ENCODE measurements around the gene FGF19. TPM values are rescaled to one million over a fixed set of nuclear protein-coding genes. Genes with fewer than 3 reads are reported as not detected.

FGF19 gene
- total RNA-seq, 1 experiment from 2014 or later, result 7.4 TPM

- Histone ChIP-seq H3K4me1 (ENCODE audit: insufficient read depth, low read length) (peaks cover 3% of the 10 kb centered on the region; the same call in 1 of the 2 replicates), H2AK5ac (ENCODE audit: insufficient read length, low read length) (no peak overlapping the region), H3K9ac (ENCODE audit: extremely low read depth, insufficient read length, low read length) (no peak overlapping the region), H3K79me1 (ENCODE audit: insufficient read depth, low read depth, low read length, poor library complexity, severe bottlenecking) (no peaks in the 10 kb centered on the region), H2BK5ac (ENCODE audit: insufficient read length, low read length) (no peak overlapping the region), H2BK15ac (ENCODE audit: low read depth, low read length) (no peak overlapping the region), H3K56ac (ENCODE audit: insufficient read length, low read depth, low read length) (no peak overlapping the region), H3K4ac (ENCODE audit: low read depth, low read length) (no peak overlapping the region), H3K27me3 (ENCODE audit: insufficient read depth, low read length) (no peaks in the 10 kb centered on the region), H3K14ac (ENCODE audit: insufficient read depth, low read length) (no peak overlapping the region), H2BK120ac (ENCODE audit: low read depth, low read length, poor library complexity, severe bottlenecking) (no peak overlapping the region), H3K23me2 (ENCODE audit: insufficient read length, low read depth, low read length, poor library complexity, severe bottlenecking) (peaks cover 5% of the 10 kb centered on the region), H2AFZ (ENCODE audit: low read length) (no peak overlapping the region), H4K8ac (replicated peaks; ENCODE audit: insufficient read length, low read depth, low read length) (no peak overlapping the region), H3K27ac (ENCODE audit: insufficient read length, low read depth, low read length) (no peak overlapping the region), H3K79me2 (ENCODE audit: insufficient read depth, low read length) (no peaks in the 10 kb centered on the region), H3K23ac (ENCODE audit: insufficient read length, low read depth, low read length) (no peak overlapping the region), H3K9me3 (ENCODE audit: control insufficient read depth, low read depth, low read length) (no peaks in the 10 kb centered on the region), H4K20me1 (ENCODE audit: control insufficient read depth, insufficient read depth, insufficient read length) (no peaks in the 10 kb centered on the region), H3T11ph (ENCODE audit: low read length) (no peak overlapping the region), H4K91ac (ENCODE audit: insufficient read length, low read depth, low read length) (no peak overlapping the region), H4K5ac (ENCODE audit: insufficient read length, low read depth, low read length) (no peak overlapping the region), H3K18ac (ENCODE audit: insufficient read length, low read depth, low read length) (no peak overlapping the region), H3K4me2 (ENCODE audit: insufficient read depth, insufficient read length, low read length) (no peak overlapping the region), H2BK20ac (ENCODE audit: low read depth, low read length, poor library complexity, severe bottlenecking) (no peak overlapping the region), H2BK12ac (ENCODE audit: insufficient read length, low read depth, low read length) (no peak overlapping the region)
- no peaks in the 10 kb centered on the region; the same call in none of the 2 replicates for H3K27me3 Mint-ChIP-seq (ENCODE audit: low read depth)
- H3K36me3 Mint-ChIP-seq (ENCODE audit: insufficient read depth in 1 of 3, low read depth in 3 of 3), result peaks cover 1 to 9% (median 6%) of the 10 kb centered on the region in 3 experiments
- peak overlapping the region in 1 of 3 experiments; percentile 92; a peak in 1 of 7 replicates for H3K27ac Mint-ChIP-seq
- H3K9me3 Mint-ChIP-seq, result peaks cover under 1 to 2% of the 10 kb centered on the region in 2 experiments; a peak in 3 of 5 replicates
- H3K4me3 Mint-ChIP-seq, result no peak overlapping the region; a peak in 1 of 5 replicates
- no peak for DNase-seq
- TF ChIP-seq CTCF (conservative IDR thresholded peaks at IDR 0.05), result no peak
- WGBS (ENCODE audit: extremely low coverage, insufficient read length, low lambda C conversion rate), result no CpG with 5 or more reads among the region's 8 CpGs
- peaks cover 22 to 25% of the 10 kb centered on the region in 2 experiments for H3K4me1 Mint-ChIP-seq
These were observed 6.4 kb downstream of the FGF19 start for GRCh38 chr11:69697469-69697843.
